RWPE2 (cell line): ENCODE data around the gene RASA2.
A peak's percentile ranks its signal among the peaks of the same experiment; 100 is the strongest.

Experiments used
- ATAC-seq: fragments of 200-7000 bp; cut with Tn5 transposase; 3 replicates; pipeline ENCODE4 v1.9.1; 2021; ENCODE audit warnings: low read depth
- DNase-seq: peaks from one replicate; pipeline ENCODE4 v3.0.0-alpha.2; 2020; ENCODE audit warnings: low spot score
- H3K27ac ChIP-seq: fragments of 450-650 bp; 2 replicates; pipeline ENCODE4 v1.5.1; 2017; ENCODE audit warnings: mild to moderate bottlenecking; ENCODE audit not compliant: poor library complexity, severe bottlenecking
- H3K27me3 ChIP-seq: fragments of 250-450 bp; sonication (Bioruptor Pico); 2 replicates; pipeline ENCODE4 v1.5.1; 2021; ENCODE audit warnings: mild to moderate bottlenecking, moderate library complexity; ENCODE audit not compliant: insufficient read depth, poor library complexity, severe bottlenecking
- H3K36me3 ChIP-seq: fragments of 250-450 bp; sonication (Bioruptor Pico); 2 replicates; pipeline ENCODE4 v1.5.1; 2020; ENCODE audit warnings: low read depth, mild to moderate bottlenecking, moderate library complexity
- H3K4me1 ChIP-seq: fragments of 250-450 bp; sonication (Bioruptor Pico); 2 replicates; pipeline ENCODE4 v1.5.1; 2021; ENCODE audit warnings: mild to moderate bottlenecking, moderate library complexity; ENCODE audit not compliant: insufficient read depth, poor library complexity, severe bottlenecking
- H3K4me3 ChIP-seq: fragments of 250-450 bp; sonication (Bioruptor Pico); 2 replicates; pipeline ENCODE4 v1.5.1; 2021; ENCODE audit warnings: mild to moderate bottlenecking, moderate library complexity; ENCODE audit not compliant: severe bottlenecking
- H3K9me3 ChIP-seq: fragments of 250-450 bp; sonication (Bioruptor Pico); 2 replicates; pipeline ENCODE4 v1.5.1; 2021; ENCODE audit warnings: mild to moderate bottlenecking, moderate library complexity; ENCODE audit not compliant: severe bottlenecking
- TF ChIP-seq, protein P1 (sequence below): fragments of 450-650 bp; IDR thresholded peaks from one replicate; pipeline ENCODE4 v1.5.1; 2017; ENCODE audit warnings: mild to moderate bottlenecking, moderate library complexity; ENCODE audit not compliant: poor library complexity, severe bottlenecking

The RASA2 gene

DNA sequence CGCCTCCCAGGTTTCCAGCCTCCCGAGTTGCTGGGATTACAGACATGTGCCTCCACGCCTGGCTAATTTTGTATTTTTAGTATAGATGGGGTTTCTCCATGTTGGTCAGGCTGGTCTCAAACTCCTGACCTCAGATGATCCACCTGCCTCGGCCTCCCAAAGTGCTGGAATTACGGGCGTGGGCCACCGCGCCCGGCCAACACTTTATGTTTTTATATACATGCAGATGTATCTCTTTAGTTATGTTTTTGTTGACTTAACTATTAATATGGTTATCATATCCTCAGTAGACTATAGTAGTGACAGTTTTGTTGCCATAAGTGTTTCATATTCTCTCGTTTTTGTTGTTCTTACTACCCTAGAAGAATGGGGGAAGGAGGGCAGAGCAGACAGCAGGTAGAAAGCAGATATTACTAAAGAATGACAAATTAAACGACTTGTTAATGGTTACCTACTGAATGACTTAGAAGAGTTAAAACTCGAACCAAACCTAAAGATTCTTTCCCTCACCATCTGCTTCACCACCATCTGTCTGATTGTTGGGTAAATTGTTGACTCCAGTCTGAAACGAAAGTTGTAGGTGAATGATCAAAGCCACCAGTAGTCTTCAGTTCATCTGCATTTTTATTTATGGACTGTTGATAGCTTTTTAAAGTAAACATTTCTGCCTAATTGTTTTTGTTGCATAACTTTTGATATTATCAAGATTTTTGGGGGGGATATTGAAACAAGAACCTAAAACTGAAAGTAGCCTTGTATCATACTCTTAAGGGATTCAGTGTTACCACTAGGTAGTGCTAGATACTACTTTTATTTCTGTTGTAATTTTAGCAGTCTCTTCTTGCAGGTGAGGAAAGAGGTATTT, 89.3 kb downstream of the RASA2 start:
- peaks cover 81% of the 10 kb centered on the region for H3K36me3 ChIP-seq
- H3K27me3 ChIP-seq: no peaks in the 10 kb centered on the region
- no peak overlapping the region for H3K27ac ChIP-seq
- no peak for DNase-seq
- 0 out of 3 replicates have a peak, but pooled peaks have one; percentile 52 for ATAC-seq
- no peaks in the 10 kb centered on the region for H3K4me1 ChIP-seq
- H3K4me3 ChIP-seq: no peak overlapping the region
- TF ChIP-seq, protein P1, sequence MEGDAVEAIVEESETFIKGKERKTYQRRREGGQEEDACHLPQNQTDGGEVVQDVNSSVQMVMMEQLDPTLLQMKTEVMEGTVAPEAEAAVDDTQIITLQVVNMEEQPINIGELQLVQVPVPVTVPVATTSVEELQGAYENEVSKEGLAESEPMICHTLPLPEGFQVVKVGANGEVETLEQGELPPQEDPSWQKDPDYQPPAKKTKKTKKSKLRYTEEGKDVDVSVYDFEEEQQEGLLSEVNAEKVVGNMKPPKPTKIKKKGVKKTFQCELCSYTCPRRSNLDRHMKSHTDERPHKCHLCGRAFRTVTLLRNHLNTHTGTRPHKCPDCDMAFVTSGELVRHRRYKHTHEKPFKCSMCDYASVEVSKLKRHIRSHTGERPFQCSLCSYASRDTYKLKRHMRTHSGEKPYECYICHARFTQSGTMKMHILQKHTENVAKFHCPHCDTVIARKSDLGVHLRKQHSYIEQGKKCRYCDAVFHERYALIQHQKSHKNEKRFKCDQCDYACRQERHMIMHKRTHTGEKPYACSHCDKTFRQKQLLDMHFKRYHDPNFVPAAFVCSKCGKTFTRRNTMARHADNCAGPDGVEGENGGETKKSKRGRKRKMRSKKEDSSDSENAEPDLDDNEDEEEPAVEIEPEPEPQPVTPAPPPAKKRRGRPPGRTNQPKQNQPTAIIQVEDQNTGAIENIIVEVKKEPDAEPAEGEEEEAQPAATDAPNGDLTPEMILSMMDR: peak; percentile 77
- H3K9me3 ChIP-seq: no peaks in the 10 kb centered on the region

DNA sequence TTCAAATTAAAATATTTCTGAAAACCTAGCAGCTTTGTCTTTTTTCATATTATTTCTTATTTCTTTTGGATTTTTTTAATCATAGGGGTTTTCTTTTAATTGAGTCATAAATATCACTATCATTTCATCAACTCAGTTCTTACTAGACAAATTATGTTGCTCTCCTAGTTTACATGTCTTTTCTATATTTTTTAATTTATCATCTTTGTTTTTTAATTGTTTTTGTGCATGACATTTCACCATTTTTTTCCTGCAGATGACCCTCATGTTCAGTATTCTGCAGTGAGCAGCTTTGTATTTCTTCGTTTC, 89.9 kb downstream of the RASA2 start:
- TF ChIP-seq, protein P1: peak; percentile 44
- DNase-seq: no peak
- peaks cover 81% of the 10 kb centered on the region for H3K36me3 ChIP-seq
- H3K27ac ChIP-seq: no peak overlapping the region
- H3K27me3 ChIP-seq: no peaks in the 10 kb centered on the region
- no peaks in the 10 kb centered on the region for H3K9me3 ChIP-seq
- ATAC-seq: no peak
- H3K4me1 ChIP-seq: no peaks in the 10 kb centered on the region
- no peak overlapping the region for H3K4me3 ChIP-seq

DNA sequence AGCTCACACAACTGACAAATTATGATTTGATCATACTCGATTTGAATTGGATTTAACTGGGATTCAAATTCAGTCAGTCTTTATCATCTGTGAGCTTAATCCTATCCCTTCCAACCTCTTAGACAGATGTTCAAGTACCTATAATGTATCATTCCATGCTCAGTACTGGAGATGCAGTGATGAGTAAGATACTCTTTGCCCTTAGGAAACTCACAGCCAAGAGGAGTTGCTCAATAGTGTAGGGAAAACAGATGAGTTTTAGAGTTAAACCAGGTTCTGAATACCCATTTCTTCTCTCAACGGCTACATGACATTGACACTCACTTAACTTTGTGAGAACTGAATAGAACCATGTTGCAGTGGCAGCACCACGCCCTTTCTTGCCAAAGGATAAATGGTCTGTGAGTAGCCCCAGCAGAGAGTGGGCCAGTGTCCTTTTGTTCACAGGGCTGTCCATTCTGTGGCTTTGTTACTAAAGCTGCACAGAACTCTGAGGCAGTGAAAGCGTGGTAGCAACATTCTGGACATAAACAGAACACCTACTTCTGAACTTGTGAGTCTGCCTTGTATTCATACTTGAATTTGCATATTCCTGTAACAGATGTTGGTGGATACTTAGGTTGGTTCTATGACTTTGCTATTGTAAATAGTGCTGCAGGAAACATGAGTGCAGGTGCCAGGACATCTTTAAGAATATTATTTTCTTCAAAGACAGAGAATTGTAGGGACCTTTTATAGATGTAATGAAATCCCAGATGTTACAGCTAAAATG, 91.6 kb downstream of the RASA2 start:
- Histone ChIP-seq H3K9me3 (no peaks in the 10 kb centered on the region), H3K27ac (no peak overlapping the region), H3K4me3 (no peak overlapping the region), H3K27me3 (no peaks in the 10 kb centered on the region), H3K4me1 (no peaks in the 10 kb centered on the region), H3K36me3 (peaks cover 76% of the 10 kb centered on the region)
- ATAC-seq (0 out of 3 replicates have a peak, but pooled peaks have one; percentile 31), DNase-seq (no peak)
- TF ChIP-seq, protein P1: no peak

DNA sequence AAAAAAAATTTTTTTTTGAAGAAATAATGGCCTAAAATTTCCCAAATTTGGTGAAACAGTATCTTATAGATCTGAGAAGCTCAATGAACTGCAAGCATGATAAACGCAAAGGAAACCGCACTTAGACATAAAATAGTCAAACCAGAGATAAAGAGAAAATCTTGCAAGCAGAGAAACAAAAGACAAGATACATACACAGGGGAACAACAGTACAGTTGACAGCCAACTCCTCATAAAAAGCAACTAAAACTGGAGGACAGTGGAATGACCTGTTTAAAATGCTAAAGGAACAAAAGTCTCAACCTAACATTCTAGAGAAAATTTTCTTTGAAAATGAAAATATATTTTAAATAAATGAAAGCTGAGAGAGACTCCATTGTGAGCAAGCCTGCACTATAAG, 107.5 kb downstream of the RASA2 start:
- ATAC-seq (no peak), DNase-seq (no peak)
- Histone ChIP-seq H3K4me3 (no peak overlapping the region), H3K9me3 (no peaks in the 10 kb centered on the region), H3K27ac (no peak overlapping the region), H3K27me3 (no peaks in the 10 kb centered on the region), H3K4me1 (no peaks in the 10 kb centered on the region), H3K36me3 (peaks cover 46% of the 10 kb centered on the region)
- TF ChIP-seq, protein P1: no peak

DNA sequence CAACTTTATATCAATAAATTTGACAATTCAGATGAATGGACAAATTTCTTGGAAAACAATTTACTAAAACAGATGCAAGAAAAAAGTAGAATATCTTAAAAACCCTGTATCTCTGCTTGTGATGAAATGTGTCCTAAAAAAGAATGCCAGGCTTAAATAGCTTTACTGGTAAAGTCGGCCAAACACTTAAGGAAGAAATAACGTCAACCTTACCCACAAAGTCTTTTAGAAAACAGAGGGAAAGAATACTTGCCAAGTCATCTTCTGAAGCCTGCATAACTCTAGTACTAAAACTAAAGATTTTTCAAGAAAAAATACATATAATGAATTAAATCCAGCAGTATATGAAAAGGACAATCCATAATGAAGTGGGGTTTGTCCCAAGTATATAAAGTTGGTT, 111.1 kb downstream of the RASA2 start:
- no peak for ATAC-seq
- TF ChIP-seq, protein P1: no peak
- Histone ChIP-seq H3K36me3 (peaks cover 22% of the 10 kb centered on the region), H3K4me1 (no peaks in the 10 kb centered on the region), H3K9me3 (peaks cover 2% of the 10 kb centered on the region), H3K4me3 (no peak overlapping the region), H3K27ac (no peak overlapping the region), H3K27me3 (no peaks in the 10 kb centered on the region)
- no peak for DNase-seq
